ENCODE data around the gene KCNK17. TPM values are rescaled to one million over a fixed set of nuclear protein-coding genes. Genes with fewer than 3 reads are reported as not detected.
A peak's percentile ranks its signal among the peaks of the same experiment; 100 is the strongest.

Gene KCNK17
- under 1 TPM in 1 of 2 donors, not detected in 1; 0.37 TPM for total RNA-seq
- polyA plus RNA-seq (2013, experiment 1 of 2): 0.14 TPM
- not detected for polyA plus RNA-seq (2013, experiment 2 of 2)
- long read RNA-seq, experiment 1: 0 reads
- long read RNA-seq, experiment 2: 0 reads
- long read RNA-seq, experiment 3, partial matches to known transcripts: 0 of 2 reads
- long read RNA-seq, experiment 3, other reads (novel, unspliced or antisense): 1 of 2 reads
- long read RNA-seq, experiment 4: 0 reads

GRCh38 chr6:39314273-39314795 is at the start of gene KCNK17:
KCNK17 (minus strand) TSS chr6:39314419; CDS start chr6:39314320, 99 bp downstream.
- TF ChIP-seq, protein P1, sequence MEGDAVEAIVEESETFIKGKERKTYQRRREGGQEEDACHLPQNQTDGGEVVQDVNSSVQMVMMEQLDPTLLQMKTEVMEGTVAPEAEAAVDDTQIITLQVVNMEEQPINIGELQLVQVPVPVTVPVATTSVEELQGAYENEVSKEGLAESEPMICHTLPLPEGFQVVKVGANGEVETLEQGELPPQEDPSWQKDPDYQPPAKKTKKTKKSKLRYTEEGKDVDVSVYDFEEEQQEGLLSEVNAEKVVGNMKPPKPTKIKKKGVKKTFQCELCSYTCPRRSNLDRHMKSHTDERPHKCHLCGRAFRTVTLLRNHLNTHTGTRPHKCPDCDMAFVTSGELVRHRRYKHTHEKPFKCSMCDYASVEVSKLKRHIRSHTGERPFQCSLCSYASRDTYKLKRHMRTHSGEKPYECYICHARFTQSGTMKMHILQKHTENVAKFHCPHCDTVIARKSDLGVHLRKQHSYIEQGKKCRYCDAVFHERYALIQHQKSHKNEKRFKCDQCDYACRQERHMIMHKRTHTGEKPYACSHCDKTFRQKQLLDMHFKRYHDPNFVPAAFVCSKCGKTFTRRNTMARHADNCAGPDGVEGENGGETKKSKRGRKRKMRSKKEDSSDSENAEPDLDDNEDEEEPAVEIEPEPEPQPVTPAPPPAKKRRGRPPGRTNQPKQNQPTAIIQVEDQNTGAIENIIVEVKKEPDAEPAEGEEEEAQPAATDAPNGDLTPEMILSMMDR (conservative IDR thresholded peaks at IDR 0.05): no peak
- peaks cover 82% of the 10 kb centered on the region for H3K27me3 ChIP-seq (ENCODE audit: control insufficient read depth, insufficient read depth, low read length, poor library complexity, severe bottlenecking)

DNA sequence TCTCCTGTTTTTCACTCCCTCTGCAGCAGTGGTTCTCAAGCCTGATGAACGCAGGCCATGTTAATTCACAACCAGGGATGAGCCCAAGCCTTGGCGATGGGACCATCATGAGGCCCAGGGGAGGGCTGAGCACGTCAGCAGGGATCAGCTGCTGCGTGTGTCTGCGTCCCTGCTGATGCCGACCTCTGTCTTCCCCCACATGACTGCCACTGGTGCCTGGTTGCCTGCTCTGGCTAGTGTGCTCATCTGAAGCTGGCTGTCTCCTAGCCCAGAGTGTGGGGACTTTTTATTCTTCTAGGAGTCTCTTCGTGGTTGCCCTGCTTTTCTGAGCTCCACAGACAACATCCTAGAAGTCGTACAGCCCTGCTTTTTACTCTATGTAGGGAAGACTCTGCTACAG is 49.1 kb upstream of the KCNK17 start:
- Histone ChIP-seq H3K9me3 (ENCODE audit: control insufficient read depth, low read length) (no peaks in the 10 kb centered on the region), H3K4me3 (ENCODE audit: low read length) (no peak overlapping the region), H3K4me1 (ENCODE audit: control insufficient read depth, insufficient read depth, low read length) (no peaks in the 10 kb centered on the region), H3K36me3 (ENCODE audit: control insufficient read depth, insufficient read depth, low read length) (no peaks in the 10 kb centered on the region), H3K27me3 (ENCODE audit: control insufficient read depth, insufficient read depth, low read length, poor library complexity, severe bottlenecking) (no peaks in the 10 kb centered on the region), H3K27ac (ENCODE audit: low read depth, low read length) (no peak overlapping the region), H3K9ac (ENCODE audit: extremely low read depth, low read length, poor library complexity, severe bottlenecking) (no peak overlapping the region)
- Mint-ChIP-seq H3K27ac (no peak overlapping the region), H3K9me3 (no peaks in the 10 kb centered on the region), H3K36me3 (ENCODE audit: low read depth) (no peaks in the 10 kb centered on the region), H3K4me1 (peaks cover 6% of the 10 kb centered on the region), H3K4me3 (no peak overlapping the region), H3K27me3 (ENCODE audit: insufficient read depth) (no peaks in the 10 kb centered on the region)
- TF ChIP-seq, protein P1 (conservative IDR thresholded peaks at IDR 0.05): no peak
- 92 to 100% methylated on average over 6 to 8 of the region's 8 CpGs for WGBS, 2 experiments (ENCODE audit: insufficient coverage in 1 of 2, insufficient read length in 1 of 2)
- DNase-seq: no peak

More at GRCh38 chr6:39314273-39314795, at the start of gene KCNK17:
- H3K36me3 Mint-ChIP-seq (ENCODE audit: low read depth): no peaks in the 10 kb centered on the region
- WGBS, 2 experiments (ENCODE audit: insufficient coverage in 1 of 2, insufficient read length in 1 of 2): 22 to 24% methylated on average over 11 to 28 of the region's 28 CpGs
- H3K4me3 Mint-ChIP-seq: peak within 1 kb of the TSS; percentile 54
- Histone ChIP-seq H3K9ac (ENCODE audit: extremely low read depth, low read length, poor library complexity, severe bottlenecking) (no peak within 1 kb of the TSS), H3K36me3 (ENCODE audit: control insufficient read depth, insufficient read depth, low read length) (no peaks in the 10 kb centered on the region), H3K4me1 (ENCODE audit: control insufficient read depth, insufficient read depth, low read length) (no peaks in the 10 kb centered on the region), H3K4me3 (ENCODE audit: low read length) (peak within 1 kb of the TSS; percentile 74), H3K27ac (ENCODE audit: low read depth, low read length) (no peak within 1 kb of the TSS), H3K9me3 (ENCODE audit: control insufficient read depth, low read length) (no peaks in the 10 kb centered on the region)
- no peak for DNase-seq
- H3K9me3 Mint-ChIP-seq: no peaks in the 10 kb centered on the region
- no peak within 1 kb of the TSS for H3K27ac Mint-ChIP-seq
- peaks cover 2% of the 10 kb centered on the region for H3K4me1 Mint-ChIP-seq
- peaks cover 91% of the 10 kb centered on the region for H3K27me3 Mint-ChIP-seq (ENCODE audit: insufficient read depth)

DNA sequence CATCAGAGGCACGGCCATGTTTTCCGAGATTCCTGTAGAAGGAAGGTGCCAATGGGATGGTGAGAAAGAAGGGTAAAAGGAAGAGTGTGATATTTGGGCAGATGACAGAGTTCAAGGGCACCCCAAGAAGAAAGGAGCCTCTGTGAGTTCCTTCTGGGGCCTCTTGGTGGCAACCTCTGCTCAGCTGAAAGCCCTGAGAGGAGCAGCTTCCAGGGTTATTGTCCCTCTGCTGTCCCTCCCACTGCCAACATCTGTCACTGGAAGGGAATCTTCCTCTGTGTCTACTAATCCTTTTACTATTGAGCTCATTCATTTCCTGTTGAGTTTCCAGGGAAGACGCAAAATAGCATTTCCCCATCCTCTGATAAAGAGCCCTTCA is 48.3 kb upstream of the KCNK17 start:
- TF ChIP-seq, protein P1 (conservative IDR thresholded peaks at IDR 0.05): peak; percentile 6
- no peak overlapping the region for H3K4me3 Mint-ChIP-seq
- H3K27ac Mint-ChIP-seq: no peak overlapping the region
- Histone ChIP-seq H3K4me3 (ENCODE audit: low read length) (no peak overlapping the region), H3K4me1 (ENCODE audit: control insufficient read depth, insufficient read depth, low read length) (no peaks in the 10 kb centered on the region), H3K36me3 (ENCODE audit: control insufficient read depth, insufficient read depth, low read length) (no peaks in the 10 kb centered on the region), H3K9ac (ENCODE audit: extremely low read depth, low read length, poor library complexity, severe bottlenecking) (no peak overlapping the region), H3K9me3 (ENCODE audit: control insufficient read depth, low read length) (no peaks in the 10 kb centered on the region), H3K27ac (ENCODE audit: low read depth, low read length) (peak overlapping the region; percentile 34), H3K27me3 (ENCODE audit: control insufficient read depth, insufficient read depth, low read length, poor library complexity, severe bottlenecking) (no peaks in the 10 kb centered on the region)
- 67 to 75% methylated on average over 1 to 3 of the region's 3 CpGs for WGBS, 2 experiments (ENCODE audit: insufficient coverage in 1 of 2, insufficient read length in 1 of 2)
- no peaks in the 10 kb centered on the region for H3K9me3 Mint-ChIP-seq
- DNase-seq: peak; percentile 71
- no peaks in the 10 kb centered on the region for H3K27me3 Mint-ChIP-seq (ENCODE audit: insufficient read depth)
- H3K36me3 Mint-ChIP-seq (ENCODE audit: low read depth): no peaks in the 10 kb centered on the region
- H3K4me1 Mint-ChIP-seq: peaks cover 6% of the 10 kb centered on the region

Measured in endodermal cell (in vitro differentiated cells).